Measurements from ENCODE around the gene XPA.

DNA sequence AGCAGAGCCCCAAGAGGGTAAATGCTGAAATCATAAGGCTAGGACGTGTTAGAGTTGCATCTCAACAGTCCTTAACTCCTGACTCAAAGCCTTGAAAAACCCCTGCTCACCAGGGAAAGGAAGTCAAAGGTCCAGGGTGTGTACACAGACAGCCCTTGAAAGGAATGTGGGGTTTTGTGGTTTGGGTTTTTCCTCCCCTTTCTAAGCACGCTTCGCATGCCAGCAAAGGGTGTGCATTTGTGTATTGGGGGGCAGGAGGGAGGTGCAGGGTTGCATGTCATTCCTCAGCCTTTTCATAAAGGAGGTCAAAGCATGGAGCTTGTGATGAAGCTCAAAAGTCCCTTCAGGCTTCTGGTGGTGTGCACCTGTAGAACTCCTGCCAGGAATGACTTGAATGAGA, 17.3 kb upstream of the XPA start:
- TF ChIP-seq FOXM1 (IDR thresholded peaks at IDR 0.05; ENCODE audit: borderline replicate concordance) (no peak), TARDBP (IDR thresholded peaks at IDR 0.05) (no peak), SP1 (IDR thresholded peaks at IDR 0.05) (no peak), ARNT (IDR thresholded peaks at IDR 0.05) (no peak), ELF4 (IDR thresholded peaks at IDR 0.05) (no peak), HDGF (IDR thresholded peaks at IDR 0.05; ENCODE audit: borderline replicate concordance) (no peak), L3MBTL2 (conservative IDR thresholded peaks at IDR 0.05) (no peak), PKNOX1 (IDR thresholded peaks at IDR 0.05) (no peak), BHLHE40 (IDR thresholded peaks at IDR 0.05; ENCODE audit: borderline replicate concordance) (no peak), ZNF384 (IDR thresholded peaks at IDR 0.05) (no peak), FOXA1 (IDR thresholded peaks at IDR 0.05) (no peak), SUZ12 (IDR thresholded peaks at IDR 0.05) (no peak), NFRKB (IDR thresholded peaks at IDR 0.05) (no peak)

All from HEK293T (cell line).